ENCODE data around the gene SPRYD7. TPM values are rescaled to one million over a fixed set of nuclear protein-coding genes. Genes with fewer than 3 reads are reported as not detected.

Gene SPRYD7
- total and polyA plus RNA-seq, 2 of the 13 experiments (the other 11 are each of a cell fraction or from before 2014, with no cell fraction given) = 2.7 to 5.9 TPM

DNA sequence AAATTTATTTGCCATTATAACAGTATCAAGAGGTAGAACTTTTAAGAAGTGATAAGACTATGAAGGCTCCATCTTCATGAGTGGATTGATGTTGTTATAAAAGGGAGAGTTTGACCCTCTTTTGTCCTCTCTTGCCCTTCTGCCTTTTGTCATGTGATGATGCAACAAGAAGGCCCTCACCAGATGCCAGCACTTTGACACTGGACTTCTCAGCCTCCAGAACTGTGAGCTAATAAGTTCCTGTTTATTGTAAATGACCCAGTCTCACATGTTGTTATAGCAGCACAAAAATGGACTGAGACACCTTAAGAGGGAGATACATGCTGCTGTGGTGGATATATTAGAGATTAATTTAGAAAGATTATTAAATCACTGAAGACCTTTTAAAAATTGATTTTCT lies 71.6 kb downstream of the SPRYD7 start:
- no peak for ATAC-seq
- no peaks in the 10 kb centered on the region for H3K79me2 ChIP-seq (ENCODE audit: insufficient read depth, low read length)
- in situ Hi-C loops (cut with HindIII; ENCODE audit: extremely low pct_ligation_motif_present, low pct_unique_long_range_greater_than_20kb) = no loop called here

More for the DNA sequence above, 71.6 kb downstream of the SPRYD7 start:
- Histone ChIP-seq H3K9me3 (ENCODE audit: low read length) (no peaks in the 10 kb centered on the region), H2AFZ (ENCODE audit: low read length) (no peak overlapping the region), H4K20me1 (ENCODE audit: insufficient read depth, low read length) (no peaks in the 10 kb centered on the region), H3K27ac (ENCODE audit: extremely low read length, insufficient read depth, low read length) (no peak overlapping the region), H3K9ac (ENCODE audit: insufficient read depth, low read depth, low read length) (no peak overlapping the region), H3K27me3 (ENCODE audit: control insufficient read depth in 1 of 2, insufficient read depth in 2 of 2, low read length in 2 of 2) (no peaks in the 10 kb centered on the region), H3K4me2 (ENCODE audit: low read depth, low read length) (no peak overlapping the region), H3K36me3 (replicated peaks in 1 of 2; ENCODE audit: control insufficient read depth in 1 of 2, insufficient read depth in 2 of 2, low read length in 2 of 2) (no peaks in the 10 kb centered on the region), H3K4me3 (replicated peaks in 1 of 3; ENCODE audit: insufficient read depth in 1 of 3, low read depth in 2 of 3, low read length in 3 of 3) (no peak overlapping the region), H3K4me1 (ENCODE audit: insufficient read depth, low read length) (peaks cover 9% of the 10 kb centered on the region)
- intact Hi-C loops (cut with micrococcal nuclease; ENCODE audit: unreplicated experiment) = no loop called here
- POLR2A ChIA-PET = no interaction called here
- DNase-seq (ENCODE audit: low spot score) (no peak), FAIRE-seq (no peak)
- TF ChIP-seq RBFOX2 (IDR thresholded peaks at IDR 0.05; ENCODE audit: low read depth, low read length) (no peak), SOX13 (IDR thresholded peaks at IDR 0.05) (no peak), SOX13 (CRISPR knock-in tag; conservative IDR thresholded peaks at IDR 0.05 in 1 of 2, IDR thresholded peaks at IDR 0.05 in 1 of 2) (0 out of 4 replicates have a peak, but pooled peaks of 1 of the 2 experiments have one; percentile 9), CEBPB (IDR thresholded peaks at IDR 0.05; ENCODE audit: borderline replicate concordance, low read depth, low read length) (peak; percentile 45)
- TF ChIP-seq, protein P1, sequence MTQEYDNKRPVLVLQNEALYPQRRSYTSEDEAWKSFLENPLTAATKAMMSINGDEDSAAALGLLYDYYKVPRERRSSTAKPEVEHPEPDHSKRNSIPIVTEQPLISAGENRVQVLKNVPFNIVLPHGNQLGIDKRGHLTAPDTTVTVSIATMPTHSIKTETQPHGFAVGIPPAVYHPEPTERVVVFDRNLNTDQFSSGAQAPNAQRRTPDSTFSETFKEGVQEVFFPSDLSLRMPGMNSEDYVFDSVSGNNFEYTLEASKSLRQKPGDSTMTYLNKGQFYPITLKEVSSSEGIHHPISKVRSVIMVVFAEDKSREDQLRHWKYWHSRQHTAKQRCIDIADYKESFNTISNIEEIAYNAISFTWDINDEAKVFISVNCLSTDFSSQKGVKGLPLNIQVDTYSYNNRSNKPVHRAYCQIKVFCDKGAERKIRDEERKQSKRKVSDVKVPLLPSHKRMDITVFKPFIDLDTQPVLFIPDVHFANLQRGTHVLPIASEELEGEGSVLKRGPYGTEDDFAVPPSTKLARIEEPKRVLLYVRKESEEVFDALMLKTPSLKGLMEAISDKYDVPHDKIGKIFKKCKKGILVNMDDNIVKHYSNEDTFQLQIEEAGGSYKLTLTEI (CRISPR knock-in tag; conservative IDR thresholded peaks at IDR 0.05) = no peak
- TF ChIP-seq, protein P2, sequence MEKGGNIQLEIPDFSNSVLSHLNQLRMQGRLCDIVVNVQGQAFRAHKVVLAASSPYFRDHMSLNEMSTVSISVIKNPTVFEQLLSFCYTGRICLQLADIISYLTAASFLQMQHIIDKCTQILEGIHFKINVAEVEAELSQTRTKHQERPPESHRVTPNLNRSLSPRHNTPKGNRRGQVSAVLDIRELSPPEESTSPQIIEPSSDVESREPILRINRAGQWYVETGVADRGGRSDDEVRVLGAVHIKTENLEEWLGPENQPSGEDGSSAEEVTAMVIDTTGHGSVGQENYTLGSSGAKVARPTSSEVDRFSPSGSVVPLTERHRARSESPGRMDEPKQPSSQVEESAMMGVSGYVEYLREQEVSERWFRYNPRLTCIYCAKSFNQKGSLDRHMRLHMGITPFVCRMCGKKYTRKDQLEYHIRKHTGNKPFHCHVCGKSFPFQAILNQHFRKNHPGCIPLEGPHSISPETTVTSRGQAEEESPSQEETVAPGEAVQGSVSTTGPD (CRISPR knock-in tag; IDR thresholded peaks at IDR 0.05) = no peak
- CTCF ChIA-PET (ENCODE audit: low intra/inter-chr PET ratio, low total read pairs) = no interaction called here
- BruUV-seq (replicated peaks) = no TSS peak

Small RNAs within 50 kb of the gene (small RNA-seq; reads per million reads assigned to genes)
- 0 reads per million in 3 experiments for gene RNY4P30 (ENCODE audit: insufficient read depth in 2 of 3, insufficient read length in 3 of 3, low read depth in 2 of 3, low replicate concordance in 1 of 3)
- gene RNY4P9 (ENCODE audit: insufficient read depth in 2 of 3, insufficient read length in 3 of 3, low read depth in 2 of 3, low replicate concordance in 1 of 3) = 0 to 0.97 (median 0) reads per million in 3 experiments

Other genes starting within 250 kb of the SPRYD7 start
- 51.8 and 96.5 TPM in 2 replicates for gene EBPL, start 244.9 kb downstream of the SPRYD7 start, total RNA-seq (2016; rRNA removed; fragmentation: Illumina TruSeq; extraction: Trizol)
- gene EBPL, start 244.9 kb downstream of the SPRYD7 start, polyA plus RNA-seq (2011; rRNA removed) = 121 and 152 TPM in 2 replicates
- 28.9 and 69.8 TPM in 2 replicates for gene KPNA3, start 143.7 kb downstream of the SPRYD7 start, total RNA-seq (2016; rRNA removed; fragmentation: Illumina TruSeq; extraction: Trizol)
- 9.9 and 13.0 TPM in 2 replicates for gene KPNA3, start 143.7 kb downstream of the SPRYD7 start, polyA plus RNA-seq (2011; rRNA removed)
- gene TRIM13, start 60.7 kb upstream of the SPRYD7 start, total RNA-seq (2016; rRNA removed; fragmentation: Illumina TruSeq; extraction: Trizol) = 18.8 and 22.0 TPM in 2 replicates
- gene TRIM13, start 60.7 kb upstream of the SPRYD7 start, polyA plus RNA-seq (2011; rRNA removed) = 22.5 and 24.4 TPM in 2 replicates
- gene KCNRG, start 79.1 kb upstream of the SPRYD7 start, total RNA-seq (2016; rRNA removed; fragmentation: Illumina TruSeq; extraction: Trizol) = 0.94 and 1.0 TPM in 2 replicates
- 0.98 and 1.5 TPM in 2 replicates for gene KCNRG, start 79.1 kb upstream of the SPRYD7 start, polyA plus RNA-seq (2011; rRNA removed)